NCI-H1092 treated with DMSO at 0.1 percent for 48 hours (cell line): ENCODE data around the gene BRSK1.

Experiments used
- DNase-seq: peaks from one replicate; lab custom pipeline; 2025; lab: John Stamatoyannopoulos, UW

Gene BRSK1

DNA sequence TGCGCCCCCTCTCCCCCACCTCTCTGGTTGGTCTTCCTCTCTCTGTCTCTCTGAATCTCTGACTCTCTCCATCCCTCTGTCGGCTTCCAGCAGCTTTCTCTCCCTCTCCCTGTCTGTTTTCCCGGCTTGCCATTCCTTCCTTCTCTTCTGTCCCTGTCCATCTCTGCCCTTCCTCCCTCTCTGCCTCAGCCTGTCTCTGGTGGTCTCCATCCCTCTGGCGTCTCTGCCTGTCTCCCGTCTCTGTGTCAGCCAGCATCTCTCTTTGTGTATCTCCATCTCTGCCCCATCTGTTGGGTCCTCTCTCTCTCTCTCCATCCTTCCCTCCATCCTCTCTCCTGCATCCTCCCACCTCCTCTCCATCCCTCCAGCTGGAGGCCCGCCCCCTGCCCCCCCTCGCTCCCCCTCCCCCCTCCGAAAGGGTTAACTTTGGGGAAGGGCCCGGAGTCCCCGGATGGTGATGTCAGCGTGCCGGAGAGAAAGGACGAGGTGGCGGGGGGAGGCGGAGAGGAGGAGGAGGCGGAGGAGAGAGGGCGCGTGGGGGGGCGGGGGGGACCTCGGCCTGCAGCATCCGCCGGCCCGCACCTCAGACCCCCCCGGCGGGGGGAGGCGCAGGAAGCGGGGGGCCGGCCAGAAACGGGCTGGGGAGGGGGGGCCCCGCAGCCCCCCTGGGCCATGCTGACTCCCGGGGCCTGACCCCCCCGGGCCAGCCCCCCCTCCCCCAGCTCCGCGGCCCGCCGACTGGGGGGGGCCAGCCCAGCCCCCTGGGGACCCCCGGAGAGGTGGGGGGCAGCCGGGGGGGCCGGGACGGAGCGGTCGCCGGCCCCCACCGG is at the start of gene BRSK1:
BRSK1 (plus strand) TSS at position 450 of the 830 bp plus-strand sequence. CDS start 446 bp downstream, outside the sequence.
- peak; percentile 50 for DNase-seq

DNA sequence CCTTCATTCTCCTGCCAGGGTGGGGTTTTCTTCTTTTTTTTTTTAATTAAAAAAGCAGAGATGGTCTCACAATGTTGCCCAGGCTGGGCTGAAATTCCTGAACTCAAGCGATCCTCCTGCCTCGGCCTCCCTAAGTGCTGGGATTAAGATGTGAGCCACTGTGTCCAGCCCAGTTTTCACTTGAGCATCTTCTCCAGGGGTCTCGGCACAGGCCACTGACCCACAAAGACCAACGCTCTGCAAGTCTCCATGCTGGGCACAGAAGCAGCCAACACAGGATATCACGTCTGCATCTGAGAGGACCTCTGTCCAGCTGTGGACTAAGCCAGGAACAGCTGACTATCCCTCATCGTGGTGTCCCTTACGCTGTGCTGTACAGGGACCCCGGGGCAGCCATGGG is 45.8 kb upstream of the BRSK1 start:
- DNase-seq: no peak

DNA sequence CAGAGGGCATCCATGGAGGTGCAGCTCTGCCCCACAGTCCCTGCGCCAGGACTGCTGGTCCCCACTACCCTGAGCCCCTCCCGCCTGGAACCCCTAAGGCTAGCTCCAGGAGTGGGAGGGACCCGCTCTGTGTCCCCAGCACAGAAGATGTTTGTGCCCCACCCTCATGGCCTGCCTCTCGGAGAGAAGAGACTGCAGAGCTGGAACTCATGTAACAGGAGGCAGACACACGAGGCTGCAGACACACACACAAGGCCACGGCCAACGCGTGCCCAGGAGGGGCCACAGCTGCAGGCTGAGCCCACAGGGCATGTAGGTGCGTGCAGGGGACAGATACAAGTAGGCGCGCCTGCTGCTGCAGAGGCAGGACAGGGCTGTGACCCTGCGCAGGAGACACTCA is 44.8 kb upstream of the BRSK1 start:
- DNase-seq: no peak

DNA sequence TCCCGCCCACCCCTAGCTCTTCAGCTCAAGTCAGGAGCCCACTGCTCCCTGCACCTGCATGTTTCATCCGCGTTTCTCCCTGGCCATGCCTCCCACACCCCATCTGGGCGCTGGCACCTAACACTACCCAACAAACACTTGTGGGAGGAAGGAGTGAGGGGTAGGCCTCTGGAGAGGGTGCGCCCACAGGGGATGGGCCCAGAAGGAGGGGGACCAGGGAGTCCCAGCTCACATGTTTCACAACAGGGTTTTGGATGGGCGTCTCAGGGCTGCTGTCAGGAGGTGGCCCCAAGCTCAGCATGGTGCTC is 43.1 kb upstream of the BRSK1 start:
- no peak for DNase-seq

DNA sequence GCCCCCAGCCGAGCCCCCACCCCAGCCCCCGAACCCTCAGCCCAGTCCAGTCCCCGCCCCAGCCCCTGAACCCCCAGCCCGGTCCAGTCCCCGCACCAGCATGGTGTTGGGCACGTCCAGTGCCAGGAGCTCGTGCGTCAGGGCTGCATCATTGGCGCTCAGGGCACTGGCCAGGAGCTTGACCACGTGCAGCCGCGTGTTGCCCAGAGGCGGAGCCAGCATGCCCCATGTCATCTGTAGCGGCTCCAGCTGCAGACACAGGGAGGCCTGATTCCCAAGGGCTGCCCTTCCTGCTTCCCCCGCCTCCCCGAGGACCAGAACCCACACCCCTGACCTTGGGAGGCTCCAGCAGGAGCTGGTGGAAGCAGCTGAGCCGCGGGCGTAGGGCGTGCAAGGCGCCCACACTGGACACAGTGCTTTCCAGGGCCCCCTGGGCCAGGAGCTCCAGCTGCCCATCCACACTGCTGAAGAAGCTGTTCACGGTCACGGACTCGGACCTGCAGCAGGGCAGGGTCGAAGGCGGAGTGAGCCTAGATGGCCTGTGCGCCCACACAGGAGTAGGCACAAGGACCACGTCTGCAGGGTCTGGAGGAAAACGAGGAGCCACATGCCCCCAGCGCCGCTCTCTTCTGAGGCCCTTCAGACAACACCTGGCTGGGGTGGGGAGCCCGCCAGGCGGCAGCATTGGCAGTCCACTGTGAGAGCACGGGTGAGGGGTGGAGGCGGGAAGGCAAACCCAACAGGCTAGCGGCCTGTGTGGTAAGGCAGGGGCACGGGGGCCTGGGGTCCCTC is 42.5 kb upstream of the BRSK1 start:
- no peak for DNase-seq

DNA sequence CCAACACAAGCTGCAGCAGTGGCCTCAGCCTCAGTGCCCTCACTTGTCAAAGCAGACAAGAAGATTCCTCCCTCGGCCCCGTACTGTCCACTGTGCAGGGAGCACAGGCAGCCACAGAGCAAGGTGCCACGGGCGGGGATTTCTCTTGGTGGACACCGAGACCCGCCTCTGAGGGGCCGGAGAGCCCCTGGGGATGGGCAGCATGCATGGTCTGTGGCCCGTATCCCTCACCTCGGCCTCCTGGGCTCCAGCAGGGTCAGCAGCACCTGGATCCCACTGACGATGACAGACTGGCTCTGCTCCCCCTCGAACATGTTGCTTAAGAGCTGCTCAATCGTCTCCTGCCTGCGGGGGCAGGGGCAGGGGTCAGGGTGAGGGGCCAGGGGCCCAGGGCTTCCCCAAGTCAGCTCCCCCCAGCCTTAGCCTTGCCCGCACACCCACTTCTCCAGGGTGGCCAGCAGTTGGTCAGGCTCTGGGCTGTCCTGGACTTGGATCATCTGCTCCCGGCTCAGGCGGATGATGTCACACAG is 41.8 kb upstream of the BRSK1 start:
- no peak for DNase-seq

DNA sequence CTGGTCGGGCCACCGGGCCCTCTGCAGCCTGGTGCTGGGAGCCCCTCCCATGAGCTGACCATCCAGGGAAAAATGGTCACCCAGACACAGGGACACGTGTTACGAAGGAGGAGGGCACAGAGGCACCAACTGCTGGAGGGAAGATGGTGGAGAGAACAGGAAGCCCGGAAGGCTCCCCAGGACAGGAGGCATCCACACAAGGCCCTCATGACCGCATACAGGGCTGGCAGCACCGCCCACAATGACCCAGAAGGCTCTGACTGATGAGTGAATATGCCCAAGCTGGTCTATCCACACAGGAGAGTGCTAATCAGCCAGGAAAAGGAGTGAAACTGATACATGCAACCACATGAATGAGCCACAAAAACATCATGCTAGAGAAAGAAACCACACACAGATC is 41.3 kb upstream of the BRSK1 start:
- DNase-seq: no peak

DNA sequence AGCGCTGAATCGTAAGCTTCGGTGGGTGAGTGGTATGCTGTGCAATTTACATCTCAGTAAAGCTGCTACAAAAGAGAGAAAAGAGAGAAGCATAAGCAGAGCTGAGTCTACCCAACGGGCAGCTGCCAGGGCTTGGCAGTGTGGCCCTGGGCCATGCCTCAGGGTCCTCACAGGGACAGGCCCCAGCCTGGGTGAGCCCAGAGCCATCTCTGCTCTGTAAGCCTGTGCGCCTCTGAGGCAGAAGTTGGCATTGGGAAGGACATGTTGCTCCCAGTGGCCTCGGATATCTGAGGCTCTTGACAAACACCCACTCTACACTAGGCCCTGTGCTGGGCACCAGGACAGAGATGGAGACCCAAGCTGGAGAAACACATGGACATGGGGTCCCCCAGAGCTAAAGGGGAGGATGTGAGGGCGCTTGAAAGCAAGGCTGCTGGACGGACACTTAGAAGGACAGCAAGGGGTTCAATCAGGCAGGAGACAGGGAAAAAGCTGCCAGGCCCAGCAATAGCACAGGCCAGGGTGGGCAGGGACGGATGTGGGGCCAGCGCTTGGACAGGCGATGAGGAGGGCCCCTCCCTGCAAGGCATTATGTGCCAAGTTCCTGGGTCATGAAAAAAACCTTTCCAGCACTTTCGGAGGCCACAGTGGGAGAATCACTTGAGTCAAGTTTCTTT is 39.7 kb upstream of the BRSK1 start:
- DNase-seq: no peak

DNA sequence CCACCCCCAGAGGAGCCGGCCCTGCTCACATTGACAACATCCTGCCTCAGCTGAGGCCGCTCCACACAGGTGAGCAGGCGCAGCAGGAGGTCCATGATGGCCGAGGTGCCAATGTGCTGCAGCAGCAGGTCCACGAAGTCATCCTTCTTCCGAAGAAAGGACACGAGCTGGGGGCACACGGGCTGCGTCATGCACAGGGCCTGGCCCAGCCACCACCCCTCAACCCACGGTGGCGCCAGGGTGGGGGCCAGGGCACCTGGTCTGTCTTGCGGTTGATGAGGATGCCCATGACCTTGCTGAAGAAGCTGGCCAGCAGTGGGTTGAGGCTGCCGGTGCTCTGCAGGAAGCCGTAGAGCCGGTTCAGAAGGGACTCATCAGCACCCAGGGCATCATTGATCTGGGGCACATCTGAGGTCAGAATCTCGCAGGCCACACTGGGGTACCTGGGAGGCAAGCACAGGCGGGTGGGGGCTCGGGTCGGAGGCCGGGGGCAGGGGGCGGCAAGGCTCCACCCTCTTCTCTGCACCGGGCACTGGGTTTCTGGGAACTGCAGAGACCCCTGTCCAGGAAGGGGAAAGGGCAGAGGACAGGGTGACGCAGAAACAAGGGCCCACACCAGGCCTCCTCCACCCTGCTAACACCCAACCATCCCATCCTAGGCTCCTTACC is 38.4 kb upstream of the BRSK1 start:
- no peak for DNase-seq

DNA sequence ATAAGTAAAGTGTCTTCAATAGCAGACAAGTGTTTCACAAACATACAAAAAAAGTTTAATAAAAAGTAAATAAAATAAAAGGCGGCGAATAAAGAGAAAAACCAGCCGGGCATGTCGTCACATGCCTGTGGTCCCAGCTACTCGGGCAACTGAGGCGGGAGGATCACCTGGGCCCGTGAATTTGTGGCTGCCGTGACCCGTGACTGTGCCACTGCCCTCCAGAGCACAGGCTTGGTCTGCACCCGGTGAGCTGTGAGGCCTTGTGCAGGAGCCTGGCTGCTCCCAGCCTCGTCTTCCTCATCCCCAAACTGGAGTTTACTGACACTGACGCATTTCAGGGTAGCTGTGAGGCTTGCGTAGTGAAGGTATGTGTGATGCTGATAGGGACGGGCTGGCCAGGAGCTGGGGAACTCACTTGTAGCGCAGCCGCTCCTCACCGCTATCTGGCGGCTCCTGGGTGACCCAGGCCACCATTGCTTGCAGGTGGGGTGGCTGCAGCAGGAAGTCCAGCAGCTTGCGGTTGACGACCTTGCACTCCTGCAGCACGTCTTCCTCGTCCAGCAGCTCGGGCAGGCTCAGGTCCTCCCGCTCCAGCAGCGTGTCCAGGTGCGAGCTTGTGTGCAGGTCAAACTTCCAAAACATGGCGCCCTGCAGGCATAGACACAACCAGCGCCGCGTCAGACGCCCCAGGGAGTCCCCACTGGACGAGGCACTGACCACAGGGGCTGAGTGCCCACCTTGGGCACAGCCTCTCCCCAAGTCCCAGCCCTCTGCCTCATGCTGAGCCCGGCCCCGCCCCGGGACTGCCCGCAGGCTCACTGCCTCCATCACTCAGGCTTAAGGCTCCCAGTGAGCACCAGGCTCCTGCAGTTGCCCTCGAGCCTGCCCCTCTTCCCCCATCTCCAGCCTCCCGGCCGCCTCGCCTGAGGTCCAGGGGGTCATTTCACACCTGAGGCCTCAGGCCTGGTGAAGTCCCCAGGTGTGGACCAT is 37.0 kb upstream of the BRSK1 start:
- no peak for DNase-seq

DNA sequence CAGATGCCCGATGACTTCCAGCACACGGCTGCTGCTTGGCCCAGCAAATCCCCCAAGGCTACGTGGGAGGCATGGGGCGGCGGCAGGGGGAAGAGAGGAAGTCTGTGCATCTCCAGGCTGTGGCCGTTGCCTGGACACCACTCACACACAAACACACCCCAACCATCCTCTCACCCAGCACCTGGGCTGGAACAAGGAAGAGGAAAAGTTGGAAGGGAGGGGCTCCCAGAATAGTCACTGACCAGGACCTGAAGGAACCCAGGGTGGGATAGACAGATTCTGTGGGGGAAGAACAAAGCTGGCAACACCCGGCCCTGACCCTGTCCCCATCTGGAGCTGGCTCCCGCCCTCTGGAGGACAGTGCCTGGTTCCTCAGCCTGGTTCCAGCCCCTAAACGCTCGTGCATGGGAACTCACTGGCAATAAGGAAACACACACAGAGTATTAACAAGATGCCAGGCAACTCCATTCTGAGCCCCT is 36.1 kb upstream of the BRSK1 start:
- no peak for DNase-seq

DNA sequence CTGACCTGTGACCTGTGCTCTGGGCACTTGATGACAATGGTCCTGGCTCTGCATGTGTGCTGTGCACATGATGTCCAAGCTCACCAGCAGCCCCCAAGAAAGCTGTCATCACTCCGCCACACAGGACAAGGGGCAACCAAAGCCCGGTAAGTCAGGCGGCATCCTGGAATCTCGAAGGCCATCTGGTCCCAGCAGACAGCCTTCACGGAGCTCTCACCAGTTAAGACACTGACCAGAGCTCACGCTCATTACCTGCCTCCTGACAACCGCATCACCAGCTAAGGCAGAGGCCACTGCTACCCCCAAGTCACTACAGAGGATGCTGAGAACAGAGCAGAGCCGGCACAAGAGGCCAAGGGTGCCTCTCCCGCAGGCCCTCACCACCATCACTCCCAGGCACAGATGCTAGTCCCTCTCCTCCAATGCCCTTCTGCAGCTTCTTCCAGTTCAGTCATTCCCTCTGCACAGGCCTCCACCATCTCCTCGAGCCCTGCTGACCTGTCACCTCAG is 35.6 kb upstream of the BRSK1 start:
- DNase-seq: no peak

DNA sequence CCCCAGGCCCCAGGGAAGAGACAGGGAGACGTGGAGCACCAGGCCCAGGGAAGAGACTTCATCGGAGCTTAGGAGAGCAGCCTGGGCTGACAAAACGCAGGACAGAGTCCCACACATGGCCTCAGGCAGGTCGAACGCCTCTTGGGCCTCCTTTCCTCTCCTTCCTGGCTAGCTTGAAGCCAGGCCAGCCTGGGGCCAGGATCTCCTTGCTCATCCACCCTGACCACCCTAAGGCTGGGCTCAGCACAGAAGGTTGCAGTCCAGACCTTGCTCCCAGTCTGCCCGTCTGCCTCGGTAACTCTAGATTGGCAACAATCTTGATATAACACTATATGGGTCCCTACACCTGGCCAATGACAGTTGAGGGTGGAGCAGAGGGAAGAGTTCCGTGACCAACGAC is 35.1 kb upstream of the BRSK1 start:
- DNase-seq: no peak

DNA sequence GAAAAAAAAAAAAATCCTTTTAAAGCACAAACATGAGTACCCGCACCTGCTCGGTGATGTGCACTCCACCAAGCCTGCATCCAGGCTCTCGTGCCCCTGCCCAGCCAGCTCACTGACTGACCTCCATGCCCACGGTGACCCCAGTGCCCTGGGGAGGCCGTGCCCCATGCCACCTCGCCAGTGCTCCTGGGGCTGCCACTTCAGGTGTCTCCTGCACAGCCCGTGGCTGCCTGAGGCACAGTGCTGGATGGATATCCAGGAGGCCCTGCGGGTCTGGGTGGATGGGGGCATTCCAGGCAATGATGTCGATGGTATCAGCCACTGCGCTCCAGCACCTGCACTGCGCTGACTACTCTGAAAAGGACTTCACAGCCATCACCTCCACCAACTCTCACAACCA is 34.0 kb upstream of the BRSK1 start:
- no peak for DNase-seq

DNA sequence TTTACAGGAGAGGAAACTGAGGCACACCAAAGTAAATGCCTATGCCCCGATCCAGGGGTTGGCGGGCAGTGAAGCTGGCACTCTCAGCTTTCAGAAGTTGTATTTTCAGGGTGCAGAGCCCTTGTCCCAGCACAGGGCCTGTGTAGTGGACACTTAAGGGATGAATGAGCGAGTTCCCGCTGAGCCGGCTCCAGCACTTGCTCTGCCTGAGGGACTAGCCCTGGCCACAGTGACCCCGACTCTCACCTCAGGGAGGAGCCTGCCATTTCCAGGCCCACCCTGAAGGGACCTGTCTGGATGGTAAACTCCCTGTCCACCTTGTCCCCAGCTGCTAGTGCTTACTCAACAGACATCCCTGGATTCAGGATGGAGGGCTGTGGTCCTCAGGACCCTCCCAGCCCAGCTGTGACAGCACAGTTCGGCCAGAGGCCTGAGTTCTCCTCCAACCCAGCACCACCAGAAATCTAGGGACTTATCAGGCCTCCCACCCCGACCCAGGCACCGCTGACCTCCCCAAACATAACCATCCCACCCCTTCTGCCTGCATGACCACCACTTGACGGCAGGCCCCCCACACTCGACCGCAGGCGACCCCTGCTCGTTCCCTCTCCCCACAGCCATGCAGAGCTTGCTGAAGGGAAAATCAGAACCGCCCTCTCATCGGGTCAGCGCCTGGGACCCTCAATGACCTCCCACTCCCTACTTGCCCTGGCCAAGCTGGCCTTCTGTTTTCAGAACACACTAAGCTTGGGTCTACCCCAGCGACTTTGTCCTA is 33.3 kb upstream of the BRSK1 start:
- DNase-seq: no peak

DNA sequence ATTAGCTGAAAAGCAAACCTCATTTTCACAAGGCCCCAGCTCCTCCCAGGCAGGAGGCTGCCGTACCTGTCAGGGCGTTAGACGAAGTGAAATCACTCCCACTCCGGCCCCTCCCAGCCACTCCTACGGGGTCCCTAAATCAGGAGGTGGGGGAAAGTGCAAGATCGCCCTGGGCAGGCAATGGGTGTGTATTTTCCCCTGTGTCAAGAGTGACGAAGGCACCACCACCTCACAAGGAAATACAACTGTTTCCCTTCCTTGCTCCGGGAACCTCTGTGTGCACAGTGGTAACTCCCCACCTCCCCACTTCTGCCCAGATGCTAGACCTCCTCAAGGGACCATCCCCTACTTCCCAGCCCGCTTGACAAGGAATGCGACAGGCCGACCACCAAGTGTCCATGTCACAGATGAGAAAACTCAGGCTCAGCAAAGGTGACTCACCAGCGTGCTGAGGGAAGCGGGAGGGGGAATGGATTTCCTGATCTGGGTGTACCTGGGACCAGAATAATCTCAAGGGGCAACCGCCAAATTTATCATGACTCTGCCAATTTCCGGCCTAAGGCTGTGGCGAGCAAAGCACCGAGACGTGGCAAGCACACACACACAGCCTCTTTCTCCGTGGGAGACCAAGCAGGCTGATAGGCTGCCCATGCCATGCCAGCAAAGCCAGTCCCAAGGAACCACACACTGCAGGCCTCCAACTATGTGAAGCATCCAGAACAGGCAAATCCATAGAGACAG is 32.3 kb upstream of the BRSK1 start:
- DNase-seq: no peak

DNA sequence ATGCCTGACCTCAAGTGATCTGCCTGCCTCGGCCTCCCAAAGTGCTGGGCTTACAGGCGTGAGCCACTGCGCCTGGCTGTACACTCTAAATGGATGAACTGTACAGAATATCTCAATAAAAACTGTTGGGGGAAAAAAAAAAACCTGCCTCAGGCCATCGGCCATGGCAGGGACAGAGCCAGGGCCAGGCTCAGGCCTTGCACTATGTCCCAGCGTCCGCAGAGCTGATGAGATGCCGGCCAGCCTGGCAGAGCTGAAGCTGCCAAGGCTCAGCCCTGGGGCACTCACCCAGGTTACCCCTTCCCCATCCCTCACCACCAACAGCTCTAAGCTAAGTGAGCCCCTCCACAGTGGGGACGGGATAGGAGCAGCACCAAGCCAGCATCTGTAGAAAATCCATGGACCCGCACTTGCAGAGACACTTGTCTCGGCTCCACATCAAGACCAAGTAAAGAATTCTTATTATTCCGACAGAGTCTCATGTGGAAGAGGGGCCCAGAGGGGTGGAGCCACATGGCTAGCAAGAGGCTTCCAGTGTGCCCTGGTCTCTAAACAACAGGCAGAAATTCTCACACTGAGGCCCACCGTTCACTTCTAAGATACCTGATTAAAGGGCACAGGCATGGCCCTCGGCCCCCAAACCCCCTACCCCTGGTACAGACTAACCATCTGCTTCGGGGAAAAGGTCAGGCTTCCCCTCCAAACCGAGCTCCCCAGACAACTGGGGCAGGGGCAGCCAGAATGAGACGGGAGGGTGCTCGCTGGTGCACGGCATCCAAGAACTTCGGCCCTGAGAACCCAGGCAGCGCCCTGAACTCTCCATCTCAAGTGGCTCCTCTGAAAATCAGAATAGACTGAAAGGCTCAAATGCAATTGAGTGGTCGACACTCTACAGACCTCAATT is 30.8 kb upstream of the BRSK1 start:
- DNase-seq: no peak
